HG03432 (cell line): ENCODE measurements around the gene PTPN23.
"Not testable (repeated sequence)": the region's sequence is repeated elsewhere in the genome, so short reads cannot be mapped to it uniquely, and the experiment has no call there.

Source experiments
- ATAC-seq: cut with Tn5 transposase; IDR thresholded peaks from one replicate; pipeline ENCODE4 v1.9.1; 2021; ENCODE audit warnings: mild to moderate bottlenecking, moderate library complexity; ENCODE audit not compliant: unreplicated experiment

PTPN23 gene

DNA sequence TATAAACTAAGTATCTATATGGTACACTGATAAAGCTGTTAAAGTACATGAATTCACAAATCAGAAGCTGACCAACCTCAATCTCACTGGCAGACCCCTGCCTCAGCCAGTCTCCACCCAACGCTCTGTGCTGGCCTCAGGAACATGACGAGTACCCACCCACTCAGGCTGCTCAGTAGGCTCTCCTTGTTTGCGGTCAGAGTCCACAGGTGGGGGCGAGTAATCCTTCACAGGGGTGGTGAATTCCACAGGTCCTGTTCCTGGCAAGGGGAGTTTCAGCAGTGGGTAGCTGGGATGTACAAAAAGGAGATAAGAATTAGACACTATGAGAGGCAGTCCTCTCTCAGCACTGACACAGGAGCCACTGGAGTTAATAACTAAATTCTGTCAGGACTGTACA, 54.0 kb downstream of the PTPN23 start:
- ATAC-seq, result no peak

DNA sequence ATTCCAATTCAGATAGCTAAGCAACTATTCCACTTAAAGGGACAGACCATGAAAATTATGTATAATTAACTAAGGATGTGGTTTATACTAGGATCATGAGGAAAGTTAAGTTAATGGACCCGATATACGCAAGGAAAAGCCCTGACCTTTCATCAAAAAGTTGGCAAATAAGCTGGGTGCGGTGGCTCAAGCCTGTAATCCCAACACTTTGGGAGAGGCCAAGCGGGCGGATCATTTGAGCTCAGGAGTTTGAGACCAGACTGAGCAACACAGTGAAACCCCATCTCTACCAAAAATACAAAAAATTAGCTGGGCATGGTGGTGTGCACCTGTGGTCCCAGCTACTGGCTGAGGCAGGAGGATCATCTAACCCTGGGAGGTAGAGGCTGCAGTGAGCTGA, 55.4 kb downstream of the PTPN23 start:
- ATAC-seq, result no peak

DNA sequence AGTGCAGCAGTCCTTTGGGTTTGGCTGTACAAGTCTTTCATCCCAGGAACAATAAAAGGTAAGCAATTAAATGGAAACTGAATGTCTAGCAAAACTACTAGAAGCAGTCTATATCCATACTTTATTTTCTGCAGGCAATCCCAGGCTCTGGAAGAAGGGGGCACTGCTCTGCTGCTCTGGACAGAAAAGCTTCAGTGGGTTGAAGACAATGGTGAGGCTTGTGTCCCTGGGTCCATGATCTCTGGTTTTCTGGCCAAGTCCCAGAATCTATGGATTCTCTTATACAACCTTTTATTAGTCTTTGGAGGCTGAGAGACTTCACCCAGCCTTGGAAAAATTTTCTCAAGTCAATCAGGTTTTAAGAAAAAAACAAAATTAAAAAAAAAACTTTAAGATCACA, 59.3 kb downstream of the PTPN23 start:
- ATAC-seq, result no peak

DNA sequence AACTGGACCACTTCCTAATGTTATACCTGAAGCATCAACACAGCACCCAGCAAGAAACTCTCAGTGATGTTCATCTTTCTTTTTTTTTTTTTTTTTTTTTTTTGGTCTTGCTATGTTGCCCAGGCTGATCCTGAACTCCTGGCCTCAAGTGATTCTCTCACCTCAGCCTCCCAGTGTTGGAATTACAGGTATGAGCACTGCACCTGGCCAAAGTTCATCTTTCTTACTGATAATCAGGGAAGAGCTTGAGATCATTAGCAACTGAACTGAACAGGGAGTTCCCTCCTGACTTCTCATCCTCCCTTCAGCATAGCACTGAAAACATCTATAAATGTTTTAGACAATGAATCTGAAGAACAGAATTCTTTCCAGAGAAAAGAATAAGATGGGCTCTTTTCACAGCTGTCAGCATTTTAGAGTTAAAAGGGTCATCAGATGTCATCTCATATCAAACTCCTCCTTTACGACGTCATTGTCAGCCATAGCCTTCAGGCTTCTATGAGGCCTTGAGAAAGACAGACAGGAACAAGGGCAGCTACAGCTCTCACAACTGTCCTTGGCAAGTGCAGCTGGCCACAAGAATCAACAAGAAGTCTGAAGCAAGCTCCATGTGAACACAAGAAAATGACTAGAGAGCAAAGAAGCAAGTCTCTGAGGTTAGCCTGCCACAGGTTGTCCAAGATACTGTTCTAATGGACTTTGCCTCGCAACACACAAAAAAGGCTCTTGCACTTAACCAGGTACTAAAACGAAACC, 61.2 kb downstream of the PTPN23 start:
- ATAC-seq, result no peak

DNA sequence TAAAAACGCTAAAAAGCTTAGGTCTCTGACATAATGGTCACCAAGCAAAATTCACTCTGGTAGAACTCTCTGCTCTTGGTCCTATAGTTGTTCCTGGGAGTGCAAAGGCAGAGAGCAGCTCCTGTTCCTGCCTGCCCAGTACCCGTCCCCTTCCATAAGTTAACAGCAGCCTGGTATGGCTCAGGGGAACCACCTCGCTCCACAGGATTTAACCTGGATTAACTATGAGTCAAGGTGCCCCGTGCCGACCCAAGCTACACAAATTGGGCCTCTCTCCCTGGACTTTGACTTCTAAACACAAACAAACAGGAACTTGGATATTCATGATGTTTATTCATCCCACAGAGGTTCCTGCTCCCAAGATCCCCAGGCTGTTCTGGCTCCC, 62.8 kb downstream of the PTPN23 start:
- no peak for ATAC-seq

DNA sequence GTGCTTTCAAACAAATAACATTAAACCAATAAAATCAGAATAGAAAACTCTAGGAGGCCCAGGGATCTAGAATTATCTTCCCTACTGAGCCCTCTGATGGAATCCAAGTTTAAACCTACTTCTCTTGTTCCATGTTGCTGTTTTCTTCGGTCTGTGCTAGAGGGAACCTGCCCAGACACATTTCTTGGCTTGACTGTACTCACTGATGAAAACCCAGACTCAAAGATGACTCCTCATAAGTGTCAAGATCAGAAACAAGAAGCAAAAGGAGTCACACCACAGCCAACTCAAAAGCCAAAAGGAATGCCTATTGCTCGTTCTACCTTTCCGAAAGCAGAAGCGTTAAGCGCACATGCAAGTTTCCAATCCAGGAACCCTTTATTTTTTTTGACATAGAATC, 63.3 kb downstream of the PTPN23 start:
- ATAC-seq, result no peak

DNA sequence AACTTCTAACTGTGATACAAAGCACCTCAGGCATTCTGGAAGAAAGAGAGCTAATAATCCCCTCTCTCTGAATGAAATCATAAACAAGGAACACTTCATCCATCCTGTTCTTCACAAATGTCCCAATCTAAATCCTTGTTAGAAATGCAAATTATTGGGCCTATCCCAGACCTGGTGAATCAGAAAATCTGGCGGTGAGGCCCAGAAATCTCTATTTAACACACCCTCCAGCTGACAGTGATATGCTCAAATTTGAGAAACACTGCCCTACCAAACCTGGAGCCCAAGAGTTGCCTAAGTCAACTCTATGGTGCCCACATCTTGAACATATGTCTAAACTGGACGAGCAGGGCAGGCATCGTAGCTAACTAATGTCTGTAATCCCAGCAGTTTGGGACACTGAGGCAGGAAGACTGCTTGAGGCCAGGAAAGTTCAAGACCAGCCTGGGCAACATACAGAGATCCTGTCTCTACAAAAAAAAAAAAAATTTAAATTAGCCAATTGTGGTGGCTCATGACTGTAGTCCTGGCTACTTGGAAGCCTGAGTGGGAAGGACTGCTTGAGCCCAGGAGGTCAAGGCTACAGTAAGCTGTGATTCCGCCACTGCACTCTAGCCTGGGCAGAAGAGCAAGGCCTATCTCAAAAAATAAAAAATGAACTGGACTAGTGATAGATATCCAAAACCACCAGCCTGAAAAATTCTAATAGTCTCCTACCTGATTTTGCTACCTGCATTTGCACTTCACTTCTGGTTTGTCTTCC, 71.8 kb downstream of the PTPN23 start:
- no peak for ATAC-seq

DNA sequence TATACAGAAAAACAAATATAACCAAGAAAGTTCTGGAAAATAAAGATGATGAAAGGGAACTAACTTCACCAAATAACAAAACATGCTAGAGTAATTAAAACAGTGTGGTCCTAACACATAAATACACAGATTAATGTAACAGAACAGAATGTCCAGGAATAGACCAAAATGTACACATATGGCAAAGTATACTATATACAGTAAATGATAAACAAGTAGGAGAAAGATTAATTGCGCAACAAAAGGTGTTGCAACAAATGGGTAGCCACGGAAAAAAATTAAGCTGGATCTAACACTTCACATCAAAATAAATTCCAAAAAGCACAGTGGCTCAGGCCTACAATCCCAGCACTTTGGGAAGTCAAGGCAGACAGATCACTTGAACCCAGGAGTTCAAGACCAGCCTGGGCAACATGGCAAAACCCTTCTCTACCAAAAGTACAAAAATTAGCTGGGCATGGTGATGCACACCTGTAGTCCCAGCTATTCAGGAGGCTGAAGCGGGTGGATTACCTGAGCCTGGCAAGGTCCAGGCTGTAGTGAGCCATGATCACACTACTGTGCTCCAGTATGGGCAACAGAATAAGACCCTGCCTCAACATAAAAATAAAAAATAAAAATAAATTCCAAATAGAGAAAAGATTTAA, 75.1 kb downstream of the PTPN23 start:
- ATAC-seq, result no peak

DNA sequence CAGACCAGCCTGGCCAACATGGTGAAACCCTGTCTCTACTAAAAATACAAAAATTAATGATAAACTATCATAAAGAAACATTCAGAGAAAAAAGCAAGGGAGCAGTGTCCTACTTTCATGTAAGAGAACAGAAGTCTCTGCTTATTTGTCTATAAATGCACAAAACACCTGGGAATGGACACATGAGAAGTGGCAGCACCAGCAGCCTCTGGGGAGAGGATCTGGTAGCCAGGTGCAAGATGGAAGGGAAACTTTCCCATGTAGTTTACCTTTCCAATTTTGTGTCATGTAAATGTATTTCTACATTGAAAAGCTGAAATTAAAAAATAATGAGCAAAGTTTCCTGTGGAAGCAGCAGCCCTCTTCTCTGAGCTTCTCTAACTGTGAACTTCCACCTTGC, 76.2 kb downstream of the PTPN23 start:
- ATAC-seq, result no peak

DNA sequence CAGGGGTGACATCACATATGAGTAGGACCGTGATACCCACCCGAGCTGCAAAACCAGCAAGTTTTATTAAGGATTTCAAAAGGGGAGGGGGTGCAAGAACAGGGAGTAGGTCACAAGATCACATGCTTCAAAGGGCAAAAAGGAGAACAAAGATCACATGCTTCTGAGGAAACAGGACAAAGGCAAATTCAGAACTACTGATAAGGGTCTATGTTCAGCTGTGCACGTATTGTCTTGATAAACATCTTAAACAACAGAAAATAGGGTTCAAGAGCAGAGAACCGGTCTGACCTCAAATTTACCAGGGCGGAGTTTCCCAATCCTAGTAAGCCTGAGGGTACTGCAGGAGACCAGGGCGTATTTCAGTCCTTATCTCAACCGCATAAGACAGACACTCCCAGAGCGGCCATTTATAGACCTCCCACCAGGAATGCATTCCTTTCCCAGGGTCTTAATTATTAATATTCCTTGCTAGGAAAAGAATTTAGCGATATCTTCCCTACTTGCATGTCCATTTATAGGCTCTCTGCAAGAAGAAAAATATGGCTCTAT, 78.8 kb downstream of the PTPN23 start:
- ATAC-seq, result not testable (repeated sequence)
